Adipose tissue (tissue), 3 donors: ENCODE data around the gene CCT6B. TPM values are rescaled to one million over a fixed set of nuclear protein-coding genes. Genes with fewer than 3 reads are reported as not detected.

Experiments used
- H3K27ac ChIP-seq: one replicate; pipeline ENCODE4 v1.5.1; 2013; ENCODE audit warnings: low read depth, low read length
- WGBS, 3 donors: extraction: QIAGEN DNeasy Blood & Tissue Kit; methylation state at CpG; one replicate each; pipeline ENCODE4 v1.1.7; 2013; 5-methylcytosine and 5-hydroxymethylcytosine counted together
- polyA plus RNA-seq, 3 donors: library from polyadenylated mRNA; stranded (reverse); fragments of 200-250 nt; gene quantifications; one replicate each; pipeline ENCODE4 v1.2.3, GENCODE V29; 2013
- donor health status: healthy with polysubstance abuse.
- donor health status: Bipolar disorder and iron deficiency.
- donor health status: healthy.

CCT6B gene
- polyA plus RNA-seq, 3 donors, result 1.4 to 2.8 (median 1.5) TPM

DNA sequence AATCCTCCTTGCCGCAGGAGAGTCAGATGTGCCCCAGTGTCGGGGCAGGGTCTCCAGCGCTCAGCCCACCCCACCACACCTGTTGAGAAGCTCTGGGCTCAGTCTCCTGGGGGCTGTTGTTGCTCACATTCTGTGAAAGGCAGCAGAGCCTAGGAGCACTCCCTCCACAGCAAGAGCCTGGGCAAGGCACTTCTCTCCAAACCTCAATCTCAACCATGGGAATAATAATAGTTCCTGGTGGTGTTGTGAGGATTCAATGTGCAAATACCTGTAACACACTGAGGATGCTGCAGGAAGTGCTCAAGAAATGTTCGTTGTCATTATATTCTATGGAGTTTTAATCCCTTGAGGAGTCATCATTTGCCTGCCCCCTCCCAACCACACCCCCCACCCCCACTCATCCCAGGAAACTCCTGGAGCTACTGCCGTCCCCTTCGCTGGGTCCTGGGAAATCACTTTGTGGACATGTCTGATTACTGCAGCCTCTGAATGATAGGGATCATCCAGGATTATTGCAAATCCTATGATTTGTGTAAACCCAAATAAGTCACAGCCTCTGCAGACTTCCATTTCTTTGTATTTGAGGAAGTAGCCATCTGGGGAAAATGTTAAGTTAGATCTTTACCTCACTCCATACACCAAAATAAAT is 61.5 kb downstream of the CCT6B start:
- 72 to 81% (median 79%) methylated on average over 6 of the region's 6 CpGs for WGBS, 3 donors
- H3K27ac ChIP-seq, result no peak overlapping the region

DNA sequence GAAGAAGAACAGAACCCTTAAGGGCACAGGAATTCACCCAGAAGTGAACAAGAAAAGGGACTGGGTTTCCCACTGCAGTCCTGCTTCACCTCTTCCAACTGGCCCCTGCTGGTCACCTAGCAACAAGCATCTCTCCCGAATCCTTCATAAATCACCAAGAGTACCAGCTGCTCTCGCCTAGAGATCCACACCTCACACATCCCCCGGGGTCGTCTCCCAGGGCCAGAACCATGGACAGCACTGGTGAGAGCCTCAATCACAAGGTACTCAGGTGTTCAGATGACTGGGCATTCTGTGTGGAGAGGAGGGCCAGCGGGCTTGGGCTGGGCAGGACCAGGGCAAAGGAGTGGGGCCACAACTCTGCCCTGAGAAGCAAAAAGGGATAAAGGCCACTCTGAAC is 65.9 kb downstream of the CCT6B start:
- no peak overlapping the region for H3K27ac ChIP-seq
- WGBS, 3 donors, result 21 to 29% (median 28%) methylated on average over 5 of the region's 5 CpGs

DNA sequence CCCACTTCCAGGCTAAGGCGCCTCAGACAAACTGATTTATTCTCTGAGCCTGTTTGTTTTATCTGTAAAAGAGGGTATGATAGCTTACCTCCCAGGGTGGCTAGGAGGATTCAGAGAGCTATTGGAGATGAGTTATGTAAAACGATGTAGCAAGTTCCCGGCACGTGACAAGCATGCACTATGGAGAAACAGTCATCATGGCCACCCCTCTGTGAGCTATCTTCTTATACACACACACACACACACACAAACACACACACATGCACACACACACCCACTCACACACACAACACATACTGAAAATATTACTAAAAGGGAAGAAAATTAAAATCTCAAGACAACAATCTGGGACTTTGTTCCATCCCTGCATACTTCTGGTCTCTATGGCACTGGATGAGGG is 66.3 kb downstream of the CCT6B start:
- H3K27ac ChIP-seq, result no peak overlapping the region
- WGBS, 3 donors, result 80 to 89% (median 81%) methylated on average over 4 of the region's 4 CpGs

DNA sequence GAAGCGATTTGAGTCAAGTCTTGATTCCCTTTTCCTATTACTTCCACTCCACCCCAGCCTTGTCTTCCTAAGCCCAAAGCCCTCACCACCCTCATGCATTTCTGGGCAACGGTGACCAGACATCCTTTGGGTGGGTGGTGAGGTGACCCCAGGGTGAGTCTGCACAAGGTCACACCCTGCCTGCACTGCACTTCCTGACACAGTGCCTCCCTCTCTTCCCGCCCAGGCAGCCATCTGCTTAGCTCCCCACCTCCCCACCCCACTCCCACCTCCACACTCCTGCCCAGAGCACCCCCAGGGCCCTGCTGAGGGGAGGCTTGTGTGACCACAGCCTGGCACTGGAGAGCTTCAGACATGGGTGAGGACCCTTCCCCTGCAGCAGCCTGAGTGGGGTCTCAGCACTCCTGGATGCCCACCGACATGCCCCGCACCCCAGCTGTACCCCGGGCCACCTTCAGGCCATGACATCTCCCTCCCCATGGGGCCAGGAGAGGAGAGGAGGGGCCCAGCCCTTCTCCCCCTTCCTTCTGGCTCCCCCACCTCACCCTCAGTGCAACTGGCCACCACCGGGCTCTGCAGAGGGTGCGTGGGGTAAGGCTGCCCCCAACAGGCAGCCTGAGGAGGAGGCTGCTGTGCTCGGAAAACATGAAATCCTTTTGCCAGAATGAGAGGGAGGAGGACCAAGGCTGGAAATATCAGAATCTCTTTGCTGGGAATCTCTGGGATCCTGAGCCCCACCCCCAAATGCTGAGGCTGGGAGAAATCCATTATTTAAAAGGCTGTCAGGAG is 68.6 kb downstream of the CCT6B start:
- WGBS, 3 donors, result 30 to 40% (median 34%) methylated on average over 7 to 9 of the region's 9 CpGs
- H3K27ac ChIP-seq, result no peak overlapping the region

DNA sequence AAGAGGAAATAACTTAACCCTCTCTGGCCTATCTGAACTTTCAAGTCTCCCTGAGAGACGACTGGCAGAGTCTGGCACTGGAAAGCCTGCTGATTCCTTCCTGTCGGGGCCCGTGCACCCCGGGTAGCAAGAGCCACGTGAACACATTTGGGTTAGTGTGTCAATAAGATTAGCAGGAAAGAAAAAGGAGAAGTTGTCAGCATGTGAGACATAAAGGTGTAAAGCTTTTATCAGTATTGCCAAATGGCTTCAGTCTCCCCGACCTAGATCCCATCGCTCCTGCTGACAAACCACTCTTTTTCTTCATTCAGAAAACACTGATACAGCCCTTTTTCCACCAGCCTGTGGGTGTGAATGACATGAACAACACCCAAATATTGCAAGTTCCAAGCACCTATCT is 74.4 kb downstream of the CCT6B start:
- WGBS, 3 donors, result 5 to 9% (median 6%) methylated on average over 7 of the region's 7 CpGs

DNA sequence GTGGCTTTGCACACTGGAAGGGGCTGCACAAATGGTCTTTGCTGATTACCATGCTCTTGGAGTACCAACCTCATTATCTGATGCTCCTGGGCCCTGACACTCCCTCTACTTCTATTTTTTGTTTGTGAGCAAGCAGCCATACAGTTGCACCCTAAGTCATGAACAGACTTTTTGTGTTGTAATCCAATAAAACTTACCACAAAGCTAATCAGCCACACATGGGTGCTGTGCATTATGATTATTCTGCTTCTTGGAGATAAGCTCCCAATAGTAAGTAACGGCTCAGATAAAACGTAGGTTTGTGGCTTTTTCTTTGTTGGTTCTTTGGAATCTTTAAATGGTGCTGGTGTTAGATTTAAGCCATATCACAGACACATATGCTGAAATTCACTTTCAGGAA is 76.2 kb downstream of the CCT6B start:
- H3K27ac ChIP-seq, result no peak overlapping the region
- 66 to 73% (median 71%) methylated on average over 2 of the region's 2 CpGs for WGBS, 3 donors

More for the DNA sequence above, 74.4 kb downstream of the CCT6B start:
- H3K27ac ChIP-seq, result no peak overlapping the region

DNA sequence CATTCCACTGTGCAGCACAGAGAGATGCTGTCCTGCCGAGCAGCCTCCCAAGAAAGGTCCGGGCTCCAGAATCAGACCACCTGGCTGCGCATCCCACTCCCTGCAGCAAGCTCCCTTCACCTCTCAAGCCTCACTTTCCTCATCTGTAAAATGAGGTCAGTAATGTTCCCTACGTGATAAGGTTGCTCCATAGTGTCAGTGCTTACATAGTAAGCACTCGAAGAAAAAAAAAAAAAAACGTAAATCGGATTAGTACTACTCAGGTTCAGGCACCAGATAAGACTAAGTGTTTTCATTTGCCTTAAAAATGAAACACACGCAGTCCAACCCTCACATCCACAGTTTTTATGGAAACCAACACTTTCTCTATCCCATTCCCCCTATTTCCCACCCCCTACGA is 76.7 kb downstream of the CCT6B start:
- no peak overlapping the region for H3K27ac ChIP-seq
- whole genome bisulfite sequencing, 3 donors, result 51 to 80% (median 78%) methylated on average over 9 of the region's 9 CpGs

DNA sequence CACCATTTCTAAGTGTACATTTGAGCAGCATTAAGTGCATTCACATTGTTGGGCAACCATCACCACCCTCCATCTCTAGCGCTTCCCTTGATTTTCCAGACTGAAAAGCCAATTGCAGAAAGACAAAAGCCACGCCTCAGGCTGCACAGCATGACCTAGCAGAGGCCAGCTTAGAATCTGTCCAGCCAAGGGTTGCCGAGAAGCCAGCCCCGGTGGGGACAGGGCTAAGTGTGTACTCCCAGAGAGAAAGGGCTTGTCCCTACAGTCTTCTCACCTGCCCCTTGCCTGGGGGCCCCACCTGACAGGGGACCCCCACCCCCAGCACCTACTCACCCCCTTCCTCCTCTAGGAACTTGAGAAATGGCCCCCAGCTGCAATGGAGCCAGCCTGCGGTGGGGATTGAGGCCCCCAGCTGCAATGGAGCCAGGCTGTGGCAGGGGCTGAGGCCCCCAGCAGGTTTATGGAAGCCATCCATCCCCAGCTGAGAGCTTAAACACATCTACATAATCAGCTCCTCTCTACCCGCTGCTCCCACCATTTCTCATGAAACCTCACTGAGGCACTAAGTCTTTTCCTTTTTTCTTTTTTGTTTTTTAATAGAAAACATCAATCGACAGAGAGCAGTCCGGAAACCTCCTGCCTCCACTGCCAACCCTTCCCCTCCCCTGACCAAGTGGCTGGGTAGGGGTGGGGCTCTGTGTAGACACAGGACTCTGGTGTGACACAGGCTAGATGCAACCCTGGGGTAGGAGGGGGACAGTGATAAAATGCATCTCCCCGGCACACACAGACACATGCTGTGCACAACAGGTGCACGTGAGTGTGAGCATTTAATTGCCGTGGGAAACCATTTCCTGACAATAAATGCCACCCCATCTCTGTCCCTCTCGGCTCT is 77.9 kb downstream of the CCT6B start:
- 27 to 45% (median 34%) methylated on average over 12 of the region's 12 CpGs for WGBS, 3 donors
- no peak overlapping the region for H3K27ac ChIP-seq

DNA sequence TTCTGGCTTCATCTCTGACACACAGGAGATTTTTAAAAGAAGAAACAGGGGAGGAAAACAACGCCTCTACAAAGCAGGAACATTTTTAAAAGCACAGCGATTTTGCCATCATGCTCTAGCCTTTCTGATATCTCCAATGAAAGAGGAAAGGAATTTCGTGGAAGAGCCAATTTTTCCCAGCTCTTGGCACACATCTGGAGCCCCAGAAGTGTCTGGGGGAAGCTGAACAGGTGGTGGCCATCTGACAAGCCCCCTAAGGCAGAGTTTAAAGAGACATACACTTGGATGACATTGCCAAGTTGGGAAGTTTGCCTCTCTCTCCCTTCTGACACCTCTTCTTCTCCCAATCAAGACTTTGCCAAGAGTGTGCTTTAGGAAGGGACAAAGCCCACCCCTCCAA is 82.1 kb downstream of the CCT6B start:
- 32 to 43% (median 42%) methylated on average over 3 of the region's 3 CpGs for WGBS, 3 donors
- no peak overlapping the region for H3K27ac ChIP-seq

Other genes with a start within 250 kb of the CCT6B start
- gene ZNF830, start 80 bp upstream of the CCT6B start, polyA plus RNA-seq, result 10 to 100 TPM in 1 of 3 donors, 1 to 10 TPM in 2; 5.0 to 10.6 (median 7.7) TPM
- gene LIG3, start 19.1 kb upstream of the CCT6B start, polyA plus RNA-seq, result 10 to 100 TPM in 1 of 3 donors, 1 to 10 TPM in 2; 7.3 to 11.5 (median 8.0) TPM
- gene RFFL, start 102.2 kb upstream of the CCT6B start, polyA plus RNA-seq, result 1 to 10 TPM; 5.5 to 9.9 (median 7.6) TPM
- 1 to 10 TPM; 4.1 to 7.0 (median 4.6) TPM for gene RAD51D, start 158.4 kb upstream of the CCT6B start, polyA plus RNA-seq
- under 1 TPM in 2 of 3 donors, not detected in 1; 0.03 to 0.09 TPM for gene FNDC8, start 160.2 kb upstream of the CCT6B start, polyA plus RNA-seq
- 10 to 100 TPM in 2 of 3 donors, 1 to 10 TPM in 1; 7.5 to 24.5 (median 15.3) TPM for gene NLE1, start 180.8 kb upstream of the CCT6B start, polyA plus RNA-seq
- under 1 TPM; under 0.01 to 0.03 (median 0.02) TPM for gene UNC45B, start 186.4 kb upstream of the CCT6B start, polyA plus RNA-seq
- not detected for gene SLC35G3, start 232.9 kb upstream of the CCT6B start, polyA plus RNA-seq